Measurements from ENCODE around the gene SYS1. TPM values are rescaled to one million over a fixed set of nuclear protein-coding genes. Genes with fewer than 3 reads are reported as not detected.

Gene SYS1
- total and polyA plus RNA-seq, 2 of the 8 experiments (the other 6 are each of a cell fraction or from before 2014, with no cell fraction given), result 19.6 to 50.8 TPM

- Histone ChIP-seq H2BK20ac (ENCODE audit: low read length) (no peak overlapping the region), H4K20me1 (replicated peaks in 1 of 2; ENCODE audit: control insufficient read depth in 1 of 2, insufficient read depth in 2 of 2, low read length in 2 of 2) (no peaks in the 10 kb centered on the region), H3K4me3 (ENCODE audit: extremely low read depth in 1 of 4, insufficient read depth in 2 of 4, low read depth in 3 of 4, low read length in 4 of 4) (no peak overlapping the region), H4K91ac (replicated peaks; ENCODE audit: insufficient read length, low read length) (no peak overlapping the region), H4K5ac (ENCODE audit: insufficient read length, low read depth, low read length) (no peak overlapping the region), H3K9ac (replicated peaks in 1 of 4; ENCODE audit: extremely low read depth in 1 of 4, low read depth in 3 of 4, low read length in 3 of 4) (no peak overlapping the region), H2BK15ac (ENCODE audit: low read length) (no peak overlapping the region), H3K79me2 (ENCODE audit: control insufficient read depth in 1 of 2, insufficient read depth in 2 of 2, low read length in 2 of 2) (no peaks in the 10 kb centered on the region), H2BK5ac (ENCODE audit: low read depth, low read length) (no peak overlapping the region), H3K14ac (ENCODE audit: insufficient read length) (no peak overlapping the region), H3K23me2 (ENCODE audit: low read depth, low read length) (no peaks in the 10 kb centered on the region), H2AK5ac (ENCODE audit: low read depth, low read length) (no peak overlapping the region), H3K79me1 (ENCODE audit: low read depth, low read length) (no peaks in the 10 kb centered on the region), H3K56ac (replicated peaks; ENCODE audit: insufficient read length, low read depth, low read length) (no peak overlapping the region), H3K18ac (ENCODE audit: extremely low read depth, low read length) (no peak overlapping the region), H3K4me1 (replicated peaks in 1 of 4; ENCODE audit: control insufficient read depth in 3 of 4, insufficient read depth in 4 of 4, low read length in 3 of 4) (no peaks in the 10 kb centered on the region), H2BK120ac (replicated peaks; ENCODE audit: low read depth, low read length) (no peak overlapping the region), H3K27me3 (replicated peaks in 1 of 4; ENCODE audit: control insufficient read depth in 3 of 4, extremely low read depth in 1 of 4, insufficient read depth in 3 of 4, low read length in 3 of 4) (no peaks in the 10 kb centered on the region), H3K4ac (replicated peaks; ENCODE audit: insufficient read length, low read depth, low read length) (no peak overlapping the region), H3K27ac (ENCODE audit: low read depth, low read length) (no peak overlapping the region), H2AFZ (ENCODE audit: low read length) (no peak overlapping the region), H2BK12ac (ENCODE audit: low read depth, low read length) (no peak overlapping the region), H3K9me3 (ENCODE audit: insufficient read depth in 2 of 2, low read depth in 1 of 2, low read length in 1 of 2) (peaks cover 3 to 8% of the 10 kb centered on the region in 2 experiments; a peak in 2 of 4 replicates), H3K4me2 (ENCODE audit: insufficient read depth in 1 of 2, low read depth in 2 of 2, low read length in 2 of 2) (no peak overlapping the region), H3K36me3 (ENCODE audit: control insufficient read depth in 2 of 4, insufficient read depth in 4 of 4, low read length in 3 of 4) (no peaks in the 10 kb centered on the region), H3K23ac (ENCODE audit: insufficient read length) (no peak overlapping the region), H4K8ac (ENCODE audit: extremely low read depth, insufficient read depth, low read length) (no peak overlapping the region)
- ChIA-PET CTCF (ENCODE audit: partially characterized antibody) (interaction anchor here (0.7 to 3.4 kb wide), 9 partner anchors 9 to 87 kb away, joined by 3 to 21 read pairs (median 4); partner anchors contain the start of gene MATN4), POLR2A (ENCODE audit: partially characterized antibody) (interaction anchor here (1.5 to 2.2 kb wide), 2 partner anchors 10 to 20 kb away, joined by 3 to 10 read pairs; no protein-coding TSS in a partner anchor)
- WGBS, 2 experiments (ENCODE audit: extremely low coverage in 1 of 2, insufficient coverage in 1 of 2, insufficient read length in 1 of 2, insufficient replicate concordance in 2 of 2, low coverage in 1 of 2, low lambda C conversion rate in 2 of 2, missing lambda C conversion rate in 1 of 2), result 82% methylated on average over 7 of the region's 7 CpGs; no CpG with 5 or more reads in 1 of the 2 experiments
- no peak for FAIRE-seq
- DNase-seq (ENCODE audit: low read depth in 1 of 2, low spot score in 2 of 2), result no peak
- TF ChIP-seq BACH1 (IDR thresholded peaks at IDR 0.05; ENCODE audit: low read length), result no peak
- TF ChIP-seq KDM5A (IDR thresholded peaks at IDR 0.05; ENCODE audit: low read length), result no peak
Measured at GRCh38 chr20:45395114-45395415, 32.1 kb downstream of the SYS1 start.

Data from H1 (cell line).